ENCODE measurements around the gene ALDH1L1.

DNA sequence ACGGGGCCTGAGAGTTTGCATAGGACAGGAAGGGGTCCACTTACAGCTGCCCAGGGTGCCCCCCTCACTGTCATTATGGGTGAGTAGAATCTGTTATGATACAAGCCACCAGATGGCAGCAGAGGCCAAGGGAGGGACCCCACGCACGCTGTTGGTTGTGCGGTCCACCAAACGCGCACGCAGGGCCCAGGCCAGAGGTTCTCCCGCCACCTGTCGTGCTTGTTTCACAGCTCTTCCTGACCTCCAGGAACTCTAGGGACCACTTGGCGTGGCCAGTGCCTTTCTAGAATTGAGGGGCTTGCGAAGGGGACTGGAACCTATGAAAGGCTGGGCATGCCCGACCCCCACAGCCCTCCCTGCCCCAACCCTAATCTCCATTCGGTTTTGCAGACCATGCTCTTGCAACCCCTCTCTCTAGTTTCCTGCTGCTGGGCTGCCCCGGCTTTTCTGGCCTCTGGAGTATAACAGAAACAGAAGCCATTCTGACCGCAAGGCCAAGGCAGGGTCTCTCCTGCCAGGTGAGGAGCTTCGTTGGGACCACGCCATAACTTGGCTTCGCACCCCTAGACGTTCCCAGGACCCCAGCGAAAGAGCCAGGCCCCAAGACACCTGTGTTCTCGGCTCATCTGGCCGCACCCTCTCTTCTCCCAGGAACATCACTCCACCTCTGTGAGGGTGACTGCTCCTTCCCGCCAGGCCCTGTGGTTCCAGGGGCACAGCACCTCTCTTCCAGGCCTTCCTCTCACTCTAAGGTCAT, 46.0 kb downstream of the ALDH1L1 start:
- no peak for TF ChIP-seq POLR2A (IDR thresholded peaks at IDR 0.05)
- TF ChIP-seq, protein P1, sequence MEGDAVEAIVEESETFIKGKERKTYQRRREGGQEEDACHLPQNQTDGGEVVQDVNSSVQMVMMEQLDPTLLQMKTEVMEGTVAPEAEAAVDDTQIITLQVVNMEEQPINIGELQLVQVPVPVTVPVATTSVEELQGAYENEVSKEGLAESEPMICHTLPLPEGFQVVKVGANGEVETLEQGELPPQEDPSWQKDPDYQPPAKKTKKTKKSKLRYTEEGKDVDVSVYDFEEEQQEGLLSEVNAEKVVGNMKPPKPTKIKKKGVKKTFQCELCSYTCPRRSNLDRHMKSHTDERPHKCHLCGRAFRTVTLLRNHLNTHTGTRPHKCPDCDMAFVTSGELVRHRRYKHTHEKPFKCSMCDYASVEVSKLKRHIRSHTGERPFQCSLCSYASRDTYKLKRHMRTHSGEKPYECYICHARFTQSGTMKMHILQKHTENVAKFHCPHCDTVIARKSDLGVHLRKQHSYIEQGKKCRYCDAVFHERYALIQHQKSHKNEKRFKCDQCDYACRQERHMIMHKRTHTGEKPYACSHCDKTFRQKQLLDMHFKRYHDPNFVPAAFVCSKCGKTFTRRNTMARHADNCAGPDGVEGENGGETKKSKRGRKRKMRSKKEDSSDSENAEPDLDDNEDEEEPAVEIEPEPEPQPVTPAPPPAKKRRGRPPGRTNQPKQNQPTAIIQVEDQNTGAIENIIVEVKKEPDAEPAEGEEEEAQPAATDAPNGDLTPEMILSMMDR (IDR thresholded peaks at IDR 0.05) = peak; percentile 53 to 85 (median 78)

Measured in body of pancreas (tissue), 4 donors.